CD4-positive, alpha-beta T cell treated with Interleukin-6 at 100 ng/mL for 8 hours (primary cell): ENCODE data around the gene FURIN.
"Not testable (repeated sequence)": the region's sequence is repeated elsewhere in the genome, so short reads cannot be mapped to it uniquely, and the experiment has no call there.

Experiments
- DNase-seq: peaks from one replicate; pipeline ENCODE4 v3.0.0-alpha.2; 2020; ENCODE audit warnings: mixed read lengths, low spot score

FURIN gene

DNA sequence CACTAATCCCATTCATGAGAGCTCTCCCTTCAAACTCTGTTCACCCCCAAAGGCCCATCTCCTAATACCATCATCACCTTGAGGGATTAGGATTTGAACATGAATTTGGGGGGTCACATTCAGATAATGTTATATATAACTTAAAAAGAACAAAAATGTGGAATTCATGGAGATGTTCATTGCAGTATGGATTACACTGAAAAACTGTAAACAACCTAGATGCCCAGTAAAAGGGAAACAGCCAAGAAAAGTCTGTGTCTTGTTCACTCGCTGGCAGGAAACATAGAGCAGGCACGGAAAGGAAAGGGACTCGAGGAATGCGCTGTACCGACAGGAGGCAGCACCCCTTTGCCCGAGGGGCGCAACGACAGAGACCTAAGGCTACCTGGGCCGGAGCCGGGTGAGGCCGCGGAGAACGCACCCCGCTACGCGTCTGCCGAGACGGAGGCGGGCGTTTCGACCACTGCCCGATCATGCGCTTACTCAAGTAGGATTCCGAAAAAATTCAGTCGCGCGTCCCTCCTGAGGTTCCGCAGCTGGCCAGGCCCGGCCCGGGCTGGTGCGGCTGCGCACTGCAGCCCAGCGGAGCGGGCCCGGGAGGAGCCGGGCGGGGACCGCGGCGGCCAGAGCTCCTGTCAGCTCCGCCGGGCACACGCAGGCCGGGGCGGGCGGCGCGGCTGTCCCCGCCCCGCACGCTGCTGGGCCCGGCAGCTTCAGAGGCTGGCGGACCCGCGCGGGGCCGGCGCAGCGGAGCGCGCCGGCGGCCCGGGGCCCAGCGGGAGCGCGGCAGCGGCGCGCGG lies 33.9 kb downstream of the FURIN start:
- peak; percentile 67 for DNase-seq

- DNase-seq, result peak; percentile 64
These were observed 34.7 kb downstream of the FURIN start, which contains the start of gene MAN2A2 for GRCh38 chr15:90902840-90903732. MAN2A2 (plus strand) TSS chr15:90903302; CDS start chr15:90904208, 906 bp downstream.

DNA sequence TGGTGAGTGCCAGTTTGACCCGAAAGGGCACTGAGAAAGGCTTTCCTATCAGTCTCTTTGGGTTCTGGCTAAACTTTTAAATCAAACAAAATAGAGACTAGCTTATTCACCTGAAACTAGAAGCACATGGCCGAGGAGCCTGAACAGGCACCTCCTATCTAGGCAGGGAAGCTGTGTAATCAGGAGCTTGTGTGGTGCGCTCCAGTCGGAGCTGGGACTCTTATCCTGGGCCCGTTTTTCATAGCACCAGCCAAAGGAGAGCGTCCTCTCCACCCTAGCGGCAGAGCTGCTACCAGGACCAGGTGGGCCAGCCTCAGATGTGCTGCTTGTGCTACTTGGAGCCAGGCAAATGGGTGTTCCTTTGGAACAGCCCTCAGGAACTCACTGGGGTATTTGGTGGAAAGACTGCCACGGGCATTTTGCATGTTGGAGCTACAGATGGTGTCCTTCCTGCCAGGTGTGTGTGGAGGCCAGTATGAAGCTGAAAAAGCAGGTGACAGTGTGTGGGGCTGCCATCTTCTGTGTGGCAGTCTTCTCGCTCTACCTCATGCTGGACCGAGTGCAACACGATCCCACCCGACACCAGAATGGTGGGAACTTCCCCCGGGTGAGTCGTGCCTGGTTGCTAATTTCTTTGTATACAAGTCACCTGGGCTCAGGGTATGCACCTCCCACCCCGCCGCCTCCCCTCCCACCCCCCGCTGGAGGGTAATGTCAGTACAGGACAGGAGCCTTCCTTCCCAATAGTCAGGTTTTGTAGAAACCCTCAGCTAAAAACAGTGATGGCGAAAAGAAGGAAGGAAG lies 35.5 kb downstream of the FURIN start:
- no peak for DNase-seq

- no peak for DNase-seq
These were observed 36.4 kb downstream of the FURIN start for GRCh38 chr15:90904746-90905145.

- no peak for DNase-seq
These were observed 37.2 kb downstream of the FURIN start for GRCh38 chr15:90905306-90906180.

DNA sequence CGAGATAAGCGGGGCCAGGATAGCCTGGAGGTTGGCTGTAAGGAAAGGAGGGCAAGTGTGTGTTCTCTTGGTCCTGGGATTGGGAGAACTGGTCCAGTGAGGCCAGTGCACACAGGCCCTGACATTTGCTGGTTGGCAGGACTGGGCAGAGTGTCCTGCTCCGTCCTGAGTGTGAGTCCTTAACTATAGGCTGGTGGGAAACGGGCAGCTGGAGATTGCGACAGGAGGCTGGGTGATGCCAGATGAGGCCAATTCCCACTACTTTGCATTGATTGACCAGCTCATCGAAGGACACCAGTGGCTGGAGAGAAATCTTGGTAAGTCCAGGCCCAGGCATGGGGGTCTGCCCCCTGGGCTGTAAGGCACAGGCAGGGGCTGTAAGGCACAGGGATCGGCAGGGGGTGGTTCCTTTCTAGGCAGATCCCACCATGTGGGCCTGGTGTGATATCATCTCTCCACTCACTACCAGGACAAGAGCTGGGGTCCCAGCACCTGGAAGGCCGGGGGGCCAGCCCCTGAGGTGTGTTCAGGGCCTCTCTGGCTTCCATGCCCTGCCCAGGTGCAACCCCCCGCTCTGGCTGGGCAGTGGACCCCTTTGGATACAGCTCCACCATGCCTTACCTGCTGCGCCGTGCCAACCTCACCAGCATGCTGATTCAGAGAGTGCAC lies 37.9 kb downstream of the FURIN start:
- DNase-seq, result no peak

- no peak for DNase-seq
These were observed 38.8 kb downstream of the FURIN start for GRCh38 chr15:90907051-90907660.

GRCh38 chr15:90907838-90908507 lies 39.6 kb downstream of the FURIN start:
- DNase-seq, result no peak

GRCh38 chr15:90909449-90909848 lies 41.1 kb downstream of the FURIN start:
- DNase-seq, result not testable (repeated sequence)

- DNase-seq, result no peak
These were observed 41.6 kb downstream of the FURIN start for GRCh38 chr15:90909976-90910375.

DNA sequence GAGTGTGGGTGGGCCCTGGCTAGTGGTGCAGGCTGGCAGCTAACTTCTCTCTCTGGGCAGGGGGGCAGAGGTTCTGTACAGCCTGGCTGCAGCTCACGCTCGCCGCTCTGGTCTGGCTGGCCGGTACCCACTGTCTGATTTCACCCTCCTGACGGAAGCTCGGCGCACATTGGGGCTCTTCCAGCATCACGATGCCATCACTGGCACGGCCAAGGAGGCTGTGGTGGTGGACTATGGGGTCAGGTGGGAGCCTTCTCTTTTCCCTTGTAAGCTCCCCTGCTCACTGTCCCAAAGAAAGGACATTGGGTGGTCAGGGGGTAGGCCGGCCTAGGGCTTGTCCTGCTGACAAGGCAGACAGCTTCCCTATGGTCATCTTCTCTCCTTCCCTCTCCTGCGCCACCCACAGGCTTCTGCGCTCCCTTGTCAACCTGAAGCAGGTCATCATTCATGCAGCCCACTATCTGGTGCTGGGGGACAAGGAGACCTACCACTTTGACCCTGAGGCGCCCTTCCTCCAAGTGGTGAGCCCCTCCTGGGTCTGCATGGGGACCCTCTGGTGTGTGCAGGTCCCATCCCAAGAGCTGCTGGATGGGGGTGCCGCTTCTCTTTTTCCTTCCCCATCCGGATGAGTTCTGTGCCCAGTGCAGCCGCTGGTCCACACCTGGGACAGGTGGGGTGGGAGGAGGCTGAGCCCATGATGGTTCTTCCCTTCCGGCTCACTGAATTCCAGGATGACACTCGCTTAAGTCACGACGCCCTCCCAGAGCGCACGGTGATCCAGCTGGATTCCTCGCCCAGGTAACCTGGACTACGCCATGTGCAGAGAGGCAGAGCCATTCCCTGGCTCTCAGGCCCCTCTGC lies 42.3 kb downstream of the FURIN start:
- no peak for DNase-seq

GRCh38 chr15:90911302-90911623 lies 42.9 kb downstream of the FURIN start:
- no peak for DNase-seq

DNA sequence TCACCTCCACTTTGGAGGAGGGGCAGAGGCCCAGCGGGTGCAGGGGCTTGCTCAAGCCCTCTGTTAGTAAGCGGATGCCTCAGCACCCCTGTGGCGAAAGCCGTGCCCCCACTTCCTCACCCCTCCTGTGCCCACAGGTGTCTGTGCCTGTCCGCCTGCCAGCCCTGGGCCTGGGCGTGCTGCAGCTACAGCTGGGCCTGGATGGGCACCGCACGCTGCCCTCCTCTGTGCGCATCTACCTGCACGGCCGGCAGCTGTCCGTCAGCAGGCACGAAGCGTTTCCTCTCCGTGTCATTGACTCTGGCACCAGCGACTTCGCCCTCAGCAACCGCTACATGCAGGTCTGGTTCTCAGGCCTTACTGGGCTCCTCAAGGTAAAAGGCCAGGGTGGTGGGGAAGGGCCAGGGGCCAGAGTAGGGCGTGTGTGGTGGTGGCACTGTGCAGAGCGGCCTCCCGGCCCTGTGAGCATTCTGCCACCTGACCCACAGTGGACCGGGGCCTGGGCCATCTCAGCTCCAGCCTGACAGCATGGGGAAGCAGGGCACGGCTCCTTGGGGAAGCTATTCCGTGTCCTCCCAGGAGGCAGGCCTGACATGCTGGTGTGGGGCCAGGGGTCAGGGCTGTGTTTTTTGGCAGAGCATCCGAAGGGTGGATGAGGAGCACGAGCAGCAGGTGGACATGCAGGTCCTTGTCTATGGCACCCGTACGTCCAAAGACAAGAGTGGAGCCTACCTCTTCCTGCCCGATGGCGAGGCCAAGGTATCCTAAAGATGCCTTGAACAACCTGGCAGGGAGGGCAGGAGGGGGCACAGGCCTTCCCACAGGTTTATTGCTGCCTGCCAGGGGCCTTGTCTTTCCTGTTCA lies 43.8 kb downstream of the FURIN start:
- no peak for DNase-seq

DNA sequence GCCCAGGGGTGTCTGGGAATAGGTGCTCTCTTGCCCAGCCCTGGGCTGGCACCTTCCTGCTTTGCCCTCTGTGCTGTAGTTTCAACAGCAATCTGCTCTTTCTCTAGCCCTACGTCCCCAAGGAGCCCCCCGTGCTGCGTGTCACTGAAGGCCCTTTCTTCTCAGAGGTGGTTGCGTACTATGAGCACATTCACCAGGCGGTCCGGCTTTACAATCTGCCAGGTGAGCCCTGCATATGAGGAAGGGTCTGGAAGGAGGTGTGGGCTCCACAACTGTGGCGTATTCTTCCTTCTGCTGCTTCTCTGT lies 44.3 kb downstream of the FURIN start:
- no peak for DNase-seq

DNA sequence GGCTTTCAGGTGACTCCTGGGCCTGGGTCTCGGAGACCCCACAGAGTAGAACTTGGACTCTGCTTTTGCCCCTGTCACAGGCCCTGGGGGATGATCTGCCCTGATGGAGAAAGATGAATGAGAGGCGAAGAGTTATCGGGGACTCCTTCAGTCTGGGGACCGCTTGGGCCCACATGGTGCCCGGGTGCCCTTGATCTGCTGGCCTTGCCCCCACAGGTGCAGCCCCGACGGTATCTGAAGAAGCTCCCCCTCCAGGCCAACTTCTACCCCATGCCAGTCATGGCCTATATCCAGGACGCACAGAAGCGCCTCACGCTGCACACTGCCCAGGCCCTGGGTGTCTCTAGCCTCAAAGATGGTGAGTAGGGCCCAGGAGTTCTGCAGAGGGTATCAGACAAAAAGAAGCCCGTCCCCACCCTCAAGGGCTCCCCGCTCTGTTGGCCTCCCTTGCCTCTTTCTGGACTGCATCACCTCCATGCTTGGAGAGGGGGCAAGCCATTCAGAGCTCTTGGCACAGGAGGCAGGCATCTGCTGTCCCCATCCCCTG lies 45.1 kb downstream of the FURIN start:
- DNase-seq, result no peak

- DNase-seq, result no peak
These were observed 46.1 kb downstream of the FURIN start for GRCh38 chr15:90914305-90915080.
